Suprapubic skin (tissue), 3 donors: ENCODE data around the gene NINL.

Experiments
- CTCF ChIP-seq, 2 donors: fragments of 200-600 bp in 1 of 2; fragments of 450-650 bp in 1 of 2; sonication (generic) in 1 of 2; IDR thresholded peaks; one replicate each; pipeline ENCODE4 v1.5.1; 2016 to 2019; ENCODE audit warnings: antibody characterized with exemption in 2 of 2, mild to moderate bottlenecking in 1 of 2, moderate library complexity in 1 of 2
- POLR2A ChIP-seq, 2 donors: fragments of 450-650 bp; IDR thresholded peaks; one replicate each; pipeline ENCODE4 v1.6.1; 2017; ENCODE audit warnings: antibody characterized with exemption in 2 of 2, mild to moderate bottlenecking in 2 of 2, moderate library complexity in 2 of 2

DNA sequence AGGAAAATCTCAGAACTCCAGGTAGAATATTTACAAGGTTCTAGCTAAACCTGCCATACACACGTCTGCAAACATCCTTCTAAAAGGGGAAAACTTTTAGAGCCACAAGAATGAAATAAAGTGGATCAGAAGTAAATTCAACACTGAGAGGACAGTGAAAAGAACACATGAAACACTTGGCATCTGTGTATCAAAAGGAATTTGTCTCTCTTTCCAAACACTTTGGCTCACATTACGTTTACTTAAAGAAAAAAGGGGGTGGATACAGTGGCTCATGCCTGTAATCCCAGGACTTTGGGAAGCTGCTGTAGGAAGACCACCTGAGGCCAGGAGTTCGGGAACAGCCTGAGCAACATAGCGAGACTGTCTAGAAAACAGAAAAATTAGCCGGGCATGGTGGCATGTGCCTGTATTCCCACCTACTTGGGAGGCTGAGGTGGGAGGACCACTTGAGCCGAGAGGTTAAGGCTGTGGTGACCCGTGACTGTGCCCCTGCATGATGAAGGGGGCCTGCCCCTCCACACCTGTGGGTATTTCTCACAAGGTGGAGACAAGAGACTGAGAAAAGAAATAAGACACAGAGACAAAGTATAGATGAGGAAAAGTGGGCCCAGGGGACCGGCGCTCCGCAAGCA lies 35.4 kb downstream of the NINL start:
- TF ChIP-seq CTCF (IDR thresholded peaks at IDR 0.05) = no peak
- TF ChIP-seq POLR2A (IDR thresholded peaks at IDR 0.05) = no peak
